Heart left ventricle (tissue), 13 donors: ENCODE measurements around the gene DLX4.

Experiments
- CTCF ChIP-seq, 12 donors: fragments of 200-600 bp; sonication (generic) in 4 of 12; IDR thresholded peaks; one replicate each; pipeline versions ENCODE4 v1.5.0 to v1.8.0; 2018 to 2022; ENCODE audit warnings: antibody characterized with exemption in 12 of 12, mild to moderate bottlenecking in 5 of 12
- POLR2A ChIP-seq, 2 donors: fragments of 450-650 bp; IDR thresholded peaks; one replicate each; pipeline ENCODE4 v1.6.1; 2017; ENCODE audit warnings: antibody characterized with exemption in 2 of 2, mild to moderate bottlenecking in 2 of 2, moderate library complexity in 2 of 2
- donor health status: ischemic (EF 13 %, LVEDD 7.1; RV severe dilation, severe dysfunction).
- donor health status: DM: no; HTN: yes; CAD: no.
- donor health status: DM: no; HTN: no; CAD: no.
- donor health status: ischemic (EF 25% LVEDD 6.9; RV normal size, moderate dysfunction).
- donor health status: ischemic (EF 25% LVEDD 5.7; RV mildly dilated, moderate dysfunction).
- donor health status: ischemic (EF 35%, LVEDD 5.7; RV mildly dilated, moderate dysfunction).
- donor health status: nonischemic (EF 11% LVEDD 7.7; RV severe dilation, severe dysfunction).
- donor health status: DM: yes; HTN: yes; CAD: no.
- donor health status: PGD.
- donor health status: ischemic (EF 29% LVEDD 5.4; RV normal size, mild dysfunction).
- donor health status: nonischemic (EF 23%, LVEDD 6.1; RV moderate dilation, normal function).

- TF ChIP-seq CTCF (IDR thresholded peaks at IDR 0.05) (no peak), POLR2A (IDR thresholded peaks at IDR 0.05) (no peak)
Measured at GRCh38 chr17:50015146-50015545, 46.2 kb downstream of the DLX4 start.
